ENCODE data around the gene DRD4.

The DRD4 gene

GRCh38 chr11:598005-598680 is 38.9 kb upstream of the DRD4 start:
- DNase-seq (ENCODE audit: low read depth), result no peak
- no peak overlapping the region for H3K4me3 ChIP-seq (ENCODE audit: low read depth, low read length)
- TF ChIP-seq POLR2A (IDR thresholded peaks at IDR 0.05; ENCODE audit: extremely low read depth, insufficient read length), result no peak
- no peak for TF ChIP-seq CTCF (IDR thresholded peaks at IDR 0.05; ENCODE audit: low read depth, low read length)
- TF ChIP-seq MYC (IDR thresholded peaks at IDR 0.05; ENCODE audit: low read depth, low read length), result no peak
- TF ChIP-seq MAX (IDR thresholded peaks at IDR 0.05; ENCODE audit: low read depth, low read length), result no peak

- no peak for DNase-seq (ENCODE audit: low read depth)
- no peak for TF ChIP-seq POLR2A (IDR thresholded peaks at IDR 0.05; ENCODE audit: extremely low read depth, insufficient read length)
- TF ChIP-seq CTCF (IDR thresholded peaks at IDR 0.05; ENCODE audit: low read depth, low read length), result no peak
- H3K4me3 ChIP-seq (ENCODE audit: low read depth, low read length), result no peak overlapping the region
These were observed 35.4 kb upstream of the DRD4 start for GRCh38 chr11:601573-602245.

GRCh38 chr11:603154-603553 is 33.9 kb upstream of the DRD4 start:
- no peak for TF ChIP-seq CTCF (IDR thresholded peaks at IDR 0.05; ENCODE audit: low read depth, low read length)
- TF ChIP-seq MYC (IDR thresholded peaks at IDR 0.05; ENCODE audit: low read depth, low read length), result no peak
- TF ChIP-seq POLR2A (IDR thresholded peaks at IDR 0.05; ENCODE audit: extremely low read depth, insufficient read length), result no peak
- no peak for TF ChIP-seq MAX (IDR thresholded peaks at IDR 0.05; ENCODE audit: low read depth, low read length)
- H3K4me3 ChIP-seq (ENCODE audit: low read depth, low read length), result no peak overlapping the region
- no peak for DNase-seq (ENCODE audit: low read depth)

- no peak for TF ChIP-seq MAX (IDR thresholded peaks at IDR 0.05; ENCODE audit: low read depth, low read length)
- no peak for TF ChIP-seq MYC (IDR thresholded peaks at IDR 0.05; ENCODE audit: low read depth, low read length)
- no peak for TF ChIP-seq POLR2A (IDR thresholded peaks at IDR 0.05; ENCODE audit: extremely low read depth, insufficient read length)
- TF ChIP-seq CTCF (IDR thresholded peaks at IDR 0.05; ENCODE audit: low read depth, low read length), result no peak
- H3K4me3 ChIP-seq (ENCODE audit: low read depth, low read length), result no peak overlapping the region
- no peak for DNase-seq (ENCODE audit: low read depth)
These were observed 31.6 kb upstream of the DRD4 start for GRCh38 chr11:605286-606129.

- DNase-seq (ENCODE audit: low read depth), result no peak
- TF ChIP-seq MYC (IDR thresholded peaks at IDR 0.05; ENCODE audit: low read depth, low read length) (no peak), CTCF (IDR thresholded peaks at IDR 0.05; ENCODE audit: low read depth, low read length) (no peak), POLR2A (IDR thresholded peaks at IDR 0.05; ENCODE audit: extremely low read depth, insufficient read length) (no peak), MAX (IDR thresholded peaks at IDR 0.05; ENCODE audit: low read depth, low read length) (no peak)
- no peak overlapping the region for H3K4me3 ChIP-seq (ENCODE audit: low read depth, low read length)
These were observed 30.8 kb upstream of the DRD4 start for GRCh38 chr11:606245-606644.

Data from NB4 (cell line).